HG03095 (cell line): Measurements from ENCODE around the gene KCNF1.

Experiments
- ATAC-seq: cut with Tn5 transposase; IDR thresholded peaks from one replicate; pipeline ENCODE4 v1.9.1; 2021; ENCODE audit warnings: moderate library complexity; ENCODE audit not compliant: unreplicated experiment

Gene KCNF1

GRCh38 chr2:10961490-10961875, 49.7 kb downstream of the KCNF1 start:
- ATAC-seq, result no peak

GRCh38 chr2:10962004-10962403, 50.3 kb downstream of the KCNF1 start:
- no peak for ATAC-seq

DNA sequence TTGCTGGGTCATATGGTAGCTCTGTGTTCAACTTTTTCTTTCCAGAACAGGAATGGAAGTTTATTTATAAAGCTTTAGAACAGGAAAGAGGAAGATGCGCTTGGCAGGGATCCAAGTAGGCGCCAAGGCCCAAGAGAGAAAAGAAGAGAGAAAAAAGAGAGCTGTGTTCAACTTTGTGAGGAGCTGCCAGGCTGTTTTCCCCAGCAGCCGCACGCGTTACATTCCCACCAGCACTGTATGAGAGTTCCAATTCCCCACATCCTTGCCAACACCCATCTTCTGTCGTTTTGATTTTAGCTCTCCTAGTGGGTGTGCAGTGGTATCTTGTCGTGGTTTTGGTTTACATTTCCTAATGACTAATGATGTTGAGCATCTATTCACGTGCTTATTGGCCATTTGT, 51.4 kb downstream of the KCNF1 start:
- no peak for ATAC-seq
